Retinal pigment epithelial cell (primary cell): ENCODE data around the gene ZC3H15.

Experiments
- DNase-seq: peaks from one replicate; pipeline ENCODE4 v3.0.0-alpha.2; 2010; ENCODE audit warnings: low read depth
- H3K4me3 ChIP-seq: 2 replicates; pipeline ENCODE4 v1.5.1; 2011; ENCODE audit warnings: mild to moderate bottlenecking, low read length, control low read depth, moderate library complexity
- TF ChIP-seq, protein P1 (sequence below): conservative IDR thresholded peaks from 2 replicates; pipeline ENCODE4 v1.5.1; 2011; ENCODE audit warnings: low read depth, low read length, control low read depth, inconsistent platforms

Gene ZC3H15

GRCh38 chr2:186554850-186555671 lies 69.0 kb downstream of the ZC3H15 start:
- no peak for DNase-seq
- no peak overlapping the region for H3K4me3 ChIP-seq
- TF ChIP-seq, protein P1, sequence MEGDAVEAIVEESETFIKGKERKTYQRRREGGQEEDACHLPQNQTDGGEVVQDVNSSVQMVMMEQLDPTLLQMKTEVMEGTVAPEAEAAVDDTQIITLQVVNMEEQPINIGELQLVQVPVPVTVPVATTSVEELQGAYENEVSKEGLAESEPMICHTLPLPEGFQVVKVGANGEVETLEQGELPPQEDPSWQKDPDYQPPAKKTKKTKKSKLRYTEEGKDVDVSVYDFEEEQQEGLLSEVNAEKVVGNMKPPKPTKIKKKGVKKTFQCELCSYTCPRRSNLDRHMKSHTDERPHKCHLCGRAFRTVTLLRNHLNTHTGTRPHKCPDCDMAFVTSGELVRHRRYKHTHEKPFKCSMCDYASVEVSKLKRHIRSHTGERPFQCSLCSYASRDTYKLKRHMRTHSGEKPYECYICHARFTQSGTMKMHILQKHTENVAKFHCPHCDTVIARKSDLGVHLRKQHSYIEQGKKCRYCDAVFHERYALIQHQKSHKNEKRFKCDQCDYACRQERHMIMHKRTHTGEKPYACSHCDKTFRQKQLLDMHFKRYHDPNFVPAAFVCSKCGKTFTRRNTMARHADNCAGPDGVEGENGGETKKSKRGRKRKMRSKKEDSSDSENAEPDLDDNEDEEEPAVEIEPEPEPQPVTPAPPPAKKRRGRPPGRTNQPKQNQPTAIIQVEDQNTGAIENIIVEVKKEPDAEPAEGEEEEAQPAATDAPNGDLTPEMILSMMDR = peak; percentile 49

- no peak for DNase-seq
- H3K4me3 ChIP-seq = no peak overlapping the region
- TF ChIP-seq, protein P1 = no peak
Measured at GRCh38 chr2:186558512-186559276, 72.6 kb downstream of the ZC3H15 start.
